ENCODE results near the gene CCDC40.
A peak's percentile ranks its signal among the peaks of the same experiment; 100 is the strongest.

The CCDC40 gene

GRCh38 chr17:80053102-80053501 is 16.7 kb downstream of the CCDC40 start:
- no peak for FAIRE-seq

GRCh38 chr17:80055597-80055996 is 19.2 kb downstream of the CCDC40 start:
- FAIRE-seq: no peak

- FAIRE-seq: no peak
Observed at GRCh38 chr17:80058311-80058955, 22.0 kb downstream of the CCDC40 start.

- FAIRE-seq: no peak
Observed at GRCh38 chr17:80060644-80061043, 24.2 kb downstream of the CCDC40 start.

- FAIRE-seq: no peak
Observed at GRCh38 chr17:80061421-80061820, 25.0 kb downstream of the CCDC40 start.

GRCh38 chr17:80063830-80064585 is 27.6 kb downstream of the CCDC40 start:
- no peak for FAIRE-seq

GRCh38 chr17:80064696-80065095 is 28.3 kb downstream of the CCDC40 start:
- no peak for FAIRE-seq

- no peak for FAIRE-seq
Observed at GRCh38 chr17:80065478-80066170, 29.2 kb downstream of the CCDC40 start.

- no peak for FAIRE-seq
Observed at GRCh38 chr17:80067393-80067986, 31.0 kb downstream of the CCDC40 start.

- FAIRE-seq: no peak
Observed at GRCh38 chr17:80068301-80069222, 32.1 kb downstream of the CCDC40 start.

- no peak for FAIRE-seq
Observed at GRCh38 chr17:80070375-80071115, 34.1 kb downstream of the CCDC40 start.

GRCh38 chr17:80071116-80071841 is 34.8 kb downstream of the CCDC40 start:
- no peak for FAIRE-seq

- FAIRE-seq: no peak
Observed at GRCh38 chr17:80072410-80072809, 36.0 kb downstream of the CCDC40 start.

GRCh38 chr17:80080081-80080480 is 43.6 kb downstream of the CCDC40 start:
- FAIRE-seq: no peak

GRCh38 chr17:80081596-80081995 is 45.2 kb downstream of the CCDC40 start:
- FAIRE-seq: no peak

GRCh38 chr17:80082403-80083135 is 46.1 kb downstream of the CCDC40 start:
- FAIRE-seq: peak; percentile 64

GRCh38 chr17:80083136-80083661 is 46.8 kb downstream of the CCDC40 start:
- FAIRE-seq: no peak

- no peak for FAIRE-seq
Observed at GRCh38 chr17:80084773-80085172, 48.3 kb downstream of the CCDC40 start.

- FAIRE-seq: no peak
Observed at GRCh38 chr17:80086081-80086480, 49.6 kb downstream of the CCDC40 start.

- FAIRE-seq: no peak
Observed at GRCh38 chr17:80086616-80087015, 50.2 kb downstream of the CCDC40 start.
